NK-92 (cell line): Measurements from ENCODE around the gene NALCN.

Experiments used
- DNase-seq: peaks from one replicate; lab custom pipeline; 2025; ENCODE audit not compliant: unreplicated experiment; lab: John Stamatoyannopoulos, UW

Gene NALCN

GRCh38 chr13:101211261-101211660 is 205.0 kb downstream of the NALCN start:
- no peak for DNase-seq

GRCh38 chr13:101210774-101211173 is 205.5 kb downstream of the NALCN start:
- DNase-seq = no peak

GRCh38 chr13:101209206-101209893 is 207.0 kb downstream of the NALCN start:
- no peak for DNase-seq

- no peak for DNase-seq
Observed at GRCh38 chr13:101205408-101205807, 210.9 kb downstream of the NALCN start.

- no peak for DNase-seq
Observed at GRCh38 chr13:101204270-101205020, 211.9 kb downstream of the NALCN start.

GRCh38 chr13:101202590-101202989 is 213.7 kb downstream of the NALCN start:
- DNase-seq = no peak

- no peak for DNase-seq
Observed at GRCh38 chr13:101190976-101191375, 225.3 kb downstream of the NALCN start.

GRCh38 chr13:101190337-101190736 is 226.0 kb downstream of the NALCN start:
- DNase-seq = no peak

GRCh38 chr13:101185606-101186005 is 230.7 kb downstream of the NALCN start:
- DNase-seq = no peak

GRCh38 chr13:101181076-101181685 is 235.1 kb downstream of the NALCN start:
- no peak for DNase-seq

GRCh38 chr13:101179021-101179420 is 237.3 kb downstream of the NALCN start:
- DNase-seq = no peak

- no peak for DNase-seq
Observed at GRCh38 chr13:101178406-101178805, 237.9 kb downstream of the NALCN start.

- DNase-seq = no peak
Observed at GRCh38 chr13:101170306-101170705, 246.0 kb downstream of the NALCN start.

- no peak for DNase-seq
Observed at GRCh38 chr13:101157261-101157660, 259.0 kb downstream of the NALCN start.

GRCh38 chr13:101155920-101156319 is 260.4 kb downstream of the NALCN start:
- DNase-seq = no peak

- DNase-seq = no peak
Observed at GRCh38 chr13:101152184-101152583, 264.1 kb downstream of the NALCN start.

GRCh38 chr13:101150998-101151397 is 265.3 kb downstream of the NALCN start:
- DNase-seq = no peak

- DNase-seq = no peak
Observed at GRCh38 chr13:101149735-101150384, 266.4 kb downstream of the NALCN start.

- no peak for DNase-seq
Observed at GRCh38 chr13:101146101-101146898, 270.0 kb downstream of the NALCN start.

- DNase-seq = no peak
Observed at GRCh38 chr13:101144808-101145419, 271.4 kb downstream of the NALCN start.
